ENCODE data around the gene TPPP.
"Not testable (repeated sequence)": the region's sequence is repeated elsewhere in the genome, so short reads cannot be mapped to it uniquely, and the experiment has no call there.

Gene TPPP

GRCh38 chr5:693271-694041, at the start of gene TPPP:
Gene TPPP (minus strand): TSS chr5:693352. CDS start chr5:678060, 15,292 bp downstream.
- not testable (repeated sequence) for H3K27ac ChIP-seq (ENCODE audit: low read depth, low read length); H3K4me1 ChIP-seq (ENCODE audit: control insufficient read depth, insufficient read depth, low read length, unreplicated experiment); H3K79me2 ChIP-seq (ENCODE audit: control insufficient read depth, insufficient read depth, low read length, unreplicated experiment); H3K36me3 ChIP-seq (ENCODE audit: insufficient read depth, low read length)
- Histone ChIP-seq H2AFZ (ENCODE audit: low read length, unreplicated experiment) (peak within 1 kb of the TSS; percentile 50), H3K27me3 (ENCODE audit: insufficient read depth, low read length) (peaks cover 11% of the 10 kb centered on the region; the same call in 1 of the 2 replicates), H3K4me3 (ENCODE audit: low read depth, low read length) (peak within 1 kb of the TSS; percentile 63)

- not testable (repeated sequence) for H3K4me3 ChIP-seq (ENCODE audit: low read depth, low read length); H3K79me2 ChIP-seq (ENCODE audit: control insufficient read depth, insufficient read depth, low read length, unreplicated experiment); H3K4me1 ChIP-seq (ENCODE audit: control insufficient read depth, insufficient read depth, low read length, unreplicated experiment); H3K36me3 ChIP-seq (ENCODE audit: insufficient read depth, low read length); H2AFZ ChIP-seq (ENCODE audit: low read length, unreplicated experiment); H3K27ac ChIP-seq (ENCODE audit: low read depth, low read length); H3K27me3 ChIP-seq (ENCODE audit: insufficient read depth, low read length)
Observed at GRCh38 chr5:742276-742675, 49.1 kb upstream of the TPPP start.

- not testable (repeated sequence) for H2AFZ ChIP-seq (ENCODE audit: low read length, unreplicated experiment); H3K36me3 ChIP-seq (ENCODE audit: insufficient read depth, low read length); H3K27ac ChIP-seq (ENCODE audit: low read depth, low read length); H3K4me3 ChIP-seq (ENCODE audit: low read depth, low read length); H3K4me1 ChIP-seq (ENCODE audit: control insufficient read depth, insufficient read depth, low read length, unreplicated experiment); H3K79me2 ChIP-seq (ENCODE audit: control insufficient read depth, insufficient read depth, low read length, unreplicated experiment)
- H3K27me3 ChIP-seq (ENCODE audit: insufficient read depth, low read length), result peaks cover 16% of the 10 kb centered on the region
Observed at GRCh38 chr5:734145-734544, 41.0 kb upstream of the TPPP start.

- H3K4me3 ChIP-seq (ENCODE audit: low read depth, low read length); H3K4me1 ChIP-seq (ENCODE audit: control insufficient read depth, insufficient read depth, low read length, unreplicated experiment); H3K79me2 ChIP-seq (ENCODE audit: control insufficient read depth, insufficient read depth, low read length, unreplicated experiment); H3K27ac ChIP-seq (ENCODE audit: low read depth, low read length); H2AFZ ChIP-seq (ENCODE audit: low read length, unreplicated experiment); H3K36me3 ChIP-seq (ENCODE audit: insufficient read depth, low read length): not testable (repeated sequence)
- peaks cover 16% of the 10 kb centered on the region for H3K27me3 ChIP-seq (ENCODE audit: insufficient read depth, low read length)
Observed at GRCh38 chr5:732754-733454, 39.8 kb upstream of the TPPP start.

- H3K27me3 ChIP-seq (ENCODE audit: insufficient read depth, low read length), result peaks cover 13% of the 10 kb centered on the region
- H3K4me1 ChIP-seq (ENCODE audit: control insufficient read depth, insufficient read depth, low read length, unreplicated experiment); H3K4me3 ChIP-seq (ENCODE audit: low read depth, low read length); H3K79me2 ChIP-seq (ENCODE audit: control insufficient read depth, insufficient read depth, low read length, unreplicated experiment); H3K36me3 ChIP-seq (ENCODE audit: insufficient read depth, low read length); H2AFZ ChIP-seq (ENCODE audit: low read length, unreplicated experiment); H3K27ac ChIP-seq (ENCODE audit: low read depth, low read length): not testable (repeated sequence)
Observed at GRCh38 chr5:729225-729624, 36.1 kb upstream of the TPPP start.

GRCh38 chr5:727087-727486, 33.9 kb upstream of the TPPP start:
- not testable (repeated sequence) for H3K27me3 ChIP-seq (ENCODE audit: insufficient read depth, low read length); H2AFZ ChIP-seq (ENCODE audit: low read length, unreplicated experiment); H3K4me3 ChIP-seq (ENCODE audit: low read depth, low read length); H3K79me2 ChIP-seq (ENCODE audit: control insufficient read depth, insufficient read depth, low read length, unreplicated experiment); H3K4me1 ChIP-seq (ENCODE audit: control insufficient read depth, insufficient read depth, low read length, unreplicated experiment); H3K27ac ChIP-seq (ENCODE audit: low read depth, low read length); H3K36me3 ChIP-seq (ENCODE audit: insufficient read depth, low read length)

- not testable (repeated sequence) for H3K36me3 ChIP-seq (ENCODE audit: insufficient read depth, low read length); H3K27ac ChIP-seq (ENCODE audit: low read depth, low read length); H3K4me1 ChIP-seq (ENCODE audit: control insufficient read depth, insufficient read depth, low read length, unreplicated experiment); H3K79me2 ChIP-seq (ENCODE audit: control insufficient read depth, insufficient read depth, low read length, unreplicated experiment); H3K4me3 ChIP-seq (ENCODE audit: low read depth, low read length); H2AFZ ChIP-seq (ENCODE audit: low read length, unreplicated experiment)
- H3K27me3 ChIP-seq (ENCODE audit: insufficient read depth, low read length), result peaks cover 14% of the 10 kb centered on the region; the same call in 1 of the 2 replicates
Observed at GRCh38 chr5:723865-724264, 30.7 kb upstream of the TPPP start.

GRCh38 chr5:723309-723708, 30.2 kb upstream of the TPPP start:
- not testable (repeated sequence) for H3K79me2 ChIP-seq (ENCODE audit: control insufficient read depth, insufficient read depth, low read length, unreplicated experiment); H3K36me3 ChIP-seq (ENCODE audit: insufficient read depth, low read length); H2AFZ ChIP-seq (ENCODE audit: low read length, unreplicated experiment); H3K27ac ChIP-seq (ENCODE audit: low read depth, low read length); H3K4me3 ChIP-seq (ENCODE audit: low read depth, low read length); H3K4me1 ChIP-seq (ENCODE audit: control insufficient read depth, insufficient read depth, low read length, unreplicated experiment)
- peaks cover 14% of the 10 kb centered on the region; the same call in 1 of the 2 replicates for H3K27me3 ChIP-seq (ENCODE audit: insufficient read depth, low read length)

GRCh38 chr5:719379-719778, 26.2 kb upstream of the TPPP start:
- peaks cover 36% of the 10 kb centered on the region for H3K27me3 ChIP-seq (ENCODE audit: insufficient read depth, low read length)
- not testable (repeated sequence) for H3K79me2 ChIP-seq (ENCODE audit: control insufficient read depth, insufficient read depth, low read length, unreplicated experiment); H3K27ac ChIP-seq (ENCODE audit: low read depth, low read length); H3K36me3 ChIP-seq (ENCODE audit: insufficient read depth, low read length); H3K4me1 ChIP-seq (ENCODE audit: control insufficient read depth, insufficient read depth, low read length, unreplicated experiment); H3K4me3 ChIP-seq (ENCODE audit: low read depth, low read length); H2AFZ ChIP-seq (ENCODE audit: low read length, unreplicated experiment)

- Histone ChIP-seq H3K36me3 (ENCODE audit: insufficient read depth, low read length) (no peaks in the 10 kb centered on the region), H3K27me3 (ENCODE audit: insufficient read depth, low read length) (peaks cover 36% of the 10 kb centered on the region), H3K4me3 (ENCODE audit: low read depth, low read length) (no peak overlapping the region), H3K27ac (ENCODE audit: low read depth, low read length) (no peak overlapping the region), H3K4me1 (ENCODE audit: control insufficient read depth, insufficient read depth, low read length, unreplicated experiment) (no peaks in the 10 kb centered on the region), H2AFZ (ENCODE audit: low read length, unreplicated experiment) (no peak overlapping the region), H3K79me2 (ENCODE audit: control insufficient read depth, insufficient read depth, low read length, unreplicated experiment) (no peaks in the 10 kb centered on the region)
Observed at GRCh38 chr5:717143-717542, 24.0 kb upstream of the TPPP start.

GRCh38 chr5:716740-717139, 23.6 kb upstream of the TPPP start:
- not testable (repeated sequence) for H3K27ac ChIP-seq (ENCODE audit: low read depth, low read length); H3K4me3 ChIP-seq (ENCODE audit: low read depth, low read length); H3K79me2 ChIP-seq (ENCODE audit: control insufficient read depth, insufficient read depth, low read length, unreplicated experiment); H3K36me3 ChIP-seq (ENCODE audit: insufficient read depth, low read length); H3K4me1 ChIP-seq (ENCODE audit: control insufficient read depth, insufficient read depth, low read length, unreplicated experiment); H2AFZ ChIP-seq (ENCODE audit: low read length, unreplicated experiment)
- peaks cover 34% of the 10 kb centered on the region for H3K27me3 ChIP-seq (ENCODE audit: insufficient read depth, low read length)

All from ACC112 (cell line).